Measurements from ENCODE around the gene PTDSS2. TPM values are rescaled to one million over a fixed set of nuclear protein-coding genes. Genes with fewer than 3 reads are reported as not detected.

The PTDSS2 gene
- polyA plus RNA-seq, 3 donors, result 9.3 to 18.3 (median 12.4) TPM

DNA sequence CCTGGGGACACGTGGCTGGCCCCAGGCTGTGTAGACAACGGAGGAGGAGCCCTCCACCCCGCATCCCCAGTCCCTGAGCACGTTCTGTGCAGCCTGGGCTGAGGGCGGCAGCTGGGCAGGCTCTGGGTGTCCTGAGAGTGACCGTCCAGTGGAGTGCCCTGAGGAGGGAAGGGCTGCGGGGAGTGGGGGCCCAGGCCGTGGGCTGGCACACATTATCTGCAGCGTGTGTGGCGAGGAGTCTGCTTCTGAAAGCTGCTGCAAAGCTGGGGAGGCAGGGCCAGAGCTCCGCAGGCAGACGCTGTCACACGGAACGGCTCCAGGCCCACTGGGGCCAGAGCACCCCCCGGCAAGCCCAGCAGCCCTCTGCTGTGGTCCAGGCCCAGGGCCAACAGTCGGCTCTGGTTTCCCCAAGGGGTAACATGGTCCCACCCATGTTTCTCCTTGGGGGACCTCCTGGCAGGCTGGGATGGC, 7.4 kb upstream of the PTDSS2 start:
- H4K20me1 ChIP-seq (ENCODE audit: insufficient read depth, low read length), result no peaks in the 10 kb centered on the region
- no peak overlapping the region for H3K27ac Mint-ChIP-seq
- intact Hi-C loops (cut with micrococcal nuclease), result no loop called here
- WGBS (ENCODE audit: insufficient coverage), result 84% methylated on average over 16 of the region's 16 CpGs
- peaks cover 0 to under 1% of the 10 kb centered on the region in 2 donors for H3K4me1 ChIP-seq (ENCODE audit: control insufficient read depth in 1 of 2, insufficient read depth in 2 of 2, low read length in 2 of 2)
- H3K27me3 ChIP-seq (ENCODE audit: control insufficient read depth in 2 of 2, insufficient read depth in 2 of 2, low read length in 2 of 2), result peaks cover 0 to 18% of the 10 kb centered on the region in 2 donors
- H3K4me3 Mint-ChIP-seq, result no peak overlapping the region
- no peak overlapping the region for H2AFZ ChIP-seq (ENCODE audit: insufficient read depth, low read depth, low read length, poor library complexity, severe bottlenecking)
- no peaks in the 10 kb centered on the region for H3K9me3 ChIP-seq (replicated peaks in 1 of 2; ENCODE audit: control insufficient read depth in 1 of 2, insufficient read depth in 1 of 2, low read length in 2 of 2)
- H3K4me1 Mint-ChIP-seq, result peaks cover 2% of the 10 kb centered on the region
- peaks cover 0 to 3% (median 0%) of the 10 kb centered on the region in 7 donors for H3K9me3 Mint-ChIP-seq
- no peaks in the 10 kb centered on the region for H3K36me3 ChIP-seq (replicated peaks in 1 of 2; ENCODE audit: control insufficient read depth in 1 of 2, insufficient read depth in 2 of 2, low read length in 2 of 2)
- H3K4me2 ChIP-seq (replicated peaks; ENCODE audit: extremely low read depth, low read length, poor library complexity, severe bottlenecking), result no peak overlapping the region
- no peak for DNase-seq
- TF ChIP-seq, protein P1, sequence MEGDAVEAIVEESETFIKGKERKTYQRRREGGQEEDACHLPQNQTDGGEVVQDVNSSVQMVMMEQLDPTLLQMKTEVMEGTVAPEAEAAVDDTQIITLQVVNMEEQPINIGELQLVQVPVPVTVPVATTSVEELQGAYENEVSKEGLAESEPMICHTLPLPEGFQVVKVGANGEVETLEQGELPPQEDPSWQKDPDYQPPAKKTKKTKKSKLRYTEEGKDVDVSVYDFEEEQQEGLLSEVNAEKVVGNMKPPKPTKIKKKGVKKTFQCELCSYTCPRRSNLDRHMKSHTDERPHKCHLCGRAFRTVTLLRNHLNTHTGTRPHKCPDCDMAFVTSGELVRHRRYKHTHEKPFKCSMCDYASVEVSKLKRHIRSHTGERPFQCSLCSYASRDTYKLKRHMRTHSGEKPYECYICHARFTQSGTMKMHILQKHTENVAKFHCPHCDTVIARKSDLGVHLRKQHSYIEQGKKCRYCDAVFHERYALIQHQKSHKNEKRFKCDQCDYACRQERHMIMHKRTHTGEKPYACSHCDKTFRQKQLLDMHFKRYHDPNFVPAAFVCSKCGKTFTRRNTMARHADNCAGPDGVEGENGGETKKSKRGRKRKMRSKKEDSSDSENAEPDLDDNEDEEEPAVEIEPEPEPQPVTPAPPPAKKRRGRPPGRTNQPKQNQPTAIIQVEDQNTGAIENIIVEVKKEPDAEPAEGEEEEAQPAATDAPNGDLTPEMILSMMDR (IDR thresholded peaks at IDR 0.05), result no peak
- peaks cover 11 to 37% (median 11%) of the 10 kb centered on the region in 3 donors for H3K27me3 Mint-ChIP-seq (ENCODE audit: low read depth in 3 of 3)
- H3K79me2 ChIP-seq (ENCODE audit: insufficient read depth, low read length), result no peaks in the 10 kb centered on the region
- no peak overlapping the region for H3K4me3 ChIP-seq (replicated peaks in 1 of 3; ENCODE audit: low read depth in 2 of 3, low read length in 3 of 3)
- no peaks in the 10 kb centered on the region for H3K36me3 Mint-ChIP-seq
- H3K27ac ChIP-seq (ENCODE audit: low read depth in 1 of 2, low read length in 2 of 2), result no peak overlapping the region
- no peak overlapping the region for H3K9ac ChIP-seq (ENCODE audit: insufficient read depth, low read length, poor library complexity, severe bottlenecking)

DNA sequence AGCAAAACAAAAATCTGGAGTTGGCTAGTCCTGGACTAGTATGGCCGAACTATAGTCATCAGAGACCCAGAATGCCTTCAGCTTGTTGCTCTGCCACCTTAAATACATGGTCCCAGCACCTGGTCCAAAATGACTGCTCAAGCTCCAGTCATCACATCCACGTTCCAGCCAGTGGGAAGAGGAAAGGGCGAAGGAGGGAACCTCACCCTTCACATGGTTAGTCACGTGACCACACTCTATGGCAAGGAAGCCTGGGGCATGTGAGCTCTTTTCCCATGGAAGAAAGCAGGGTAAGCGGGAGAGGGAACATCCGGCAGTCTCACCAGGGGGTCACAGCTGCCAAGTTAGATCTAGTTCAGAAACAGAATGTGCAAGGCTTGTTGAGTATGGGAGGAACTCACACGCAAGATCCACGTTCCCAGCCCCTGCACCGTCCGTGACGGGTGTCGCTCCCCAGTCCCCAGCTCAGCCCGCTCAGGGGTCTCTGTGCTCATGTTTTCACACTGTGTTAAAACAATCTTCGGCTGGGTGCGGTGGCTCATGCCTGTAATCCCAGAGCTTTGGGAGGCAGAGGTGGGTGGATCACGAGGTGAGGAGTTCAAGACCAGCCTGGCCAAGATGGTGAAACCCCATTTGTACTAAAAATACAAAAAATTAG, 6.4 kb upstream of the PTDSS2 start:
- DNase-seq, result no peak
- Histone ChIP-seq H3K9ac (ENCODE audit: insufficient read depth, low read length, poor library complexity, severe bottlenecking) (no peak overlapping the region), H3K79me2 (ENCODE audit: insufficient read depth, low read length) (no peaks in the 10 kb centered on the region), H3K9me3 (replicated peaks in 1 of 2; ENCODE audit: control insufficient read depth in 1 of 2, insufficient read depth in 1 of 2, low read length in 2 of 2) (no peaks in the 10 kb centered on the region), H3K27ac (ENCODE audit: low read depth in 1 of 2, low read length in 2 of 2) (no peak overlapping the region), H3K4me3 (replicated peaks in 1 of 3; ENCODE audit: low read depth in 2 of 3, low read length in 3 of 3) (no peak overlapping the region), H3K4me2 (replicated peaks; ENCODE audit: extremely low read depth, low read length, poor library complexity, severe bottlenecking) (no peak overlapping the region), H2AFZ (ENCODE audit: insufficient read depth, low read depth, low read length, poor library complexity, severe bottlenecking) (no peak overlapping the region), H3K36me3 (replicated peaks in 1 of 2; ENCODE audit: control insufficient read depth in 1 of 2, insufficient read depth in 2 of 2, low read length in 2 of 2) (no peaks in the 10 kb centered on the region), H4K20me1 (ENCODE audit: insufficient read depth, low read length) (no peaks in the 10 kb centered on the region), H3K4me1 (ENCODE audit: control insufficient read depth in 1 of 2, insufficient read depth in 2 of 2, low read length in 2 of 2) (peaks cover 5 to 7% of the 10 kb centered on the region in 2 donors), H3K27me3 (ENCODE audit: control insufficient read depth in 2 of 2, insufficient read depth in 2 of 2, low read length in 2 of 2) (peaks cover 0 to 18% of the 10 kb centered on the region in 2 donors)
- Mint-ChIP-seq H3K4me3 (no peak overlapping the region), H3K36me3 (no peaks in the 10 kb centered on the region), H3K27me3 (ENCODE audit: low read depth in 3 of 3) (peaks cover 10 to 37% (median 11%) of the 10 kb centered on the region in 3 donors), H3K27ac (no peak overlapping the region), H3K9me3 (peaks cover 0 to 3% (median 0%) of the 10 kb centered on the region in 7 donors), H3K4me1 (peaks cover 5% of the 10 kb centered on the region)
- 90% methylated on average over 12 of the region's 16 CpGs for WGBS (ENCODE audit: insufficient coverage)
- TF ChIP-seq, protein P1 (IDR thresholded peaks at IDR 0.05), result no peak
- intact Hi-C loops (cut with micrococcal nuclease), result no loop called here

All from CD14-positive monocyte (primary cell).